ELF-1 (cell line): ENCODE measurements around the gene PAPOLG.
A peak's percentile ranks its signal among the peaks of the same experiment; 100 is the strongest.

Experiments used
- DNase-seq: peaks from one replicate; pipeline ENCODE4 v3.0.0-alpha.2; 2016; ENCODE audit warnings: low read depth, low spot score

The PAPOLG gene

GRCh38 chr2:60756097-60757087 is at the start of gene PAPOLG:
Gene PAPOLG (plus strand): TSS chr2:60756268. CDS start chr2:60756479, 211 bp downstream.
- peak; percentile 95 for DNase-seq

- peak; percentile 58 for DNase-seq
Observed at GRCh38 chr2:60707750-60708371, 48.2 kb upstream of the PAPOLG start.

GRCh38 chr2:60708630-60709320 is 47.3 kb upstream of the PAPOLG start:
- DNase-seq, result no peak

DNA sequence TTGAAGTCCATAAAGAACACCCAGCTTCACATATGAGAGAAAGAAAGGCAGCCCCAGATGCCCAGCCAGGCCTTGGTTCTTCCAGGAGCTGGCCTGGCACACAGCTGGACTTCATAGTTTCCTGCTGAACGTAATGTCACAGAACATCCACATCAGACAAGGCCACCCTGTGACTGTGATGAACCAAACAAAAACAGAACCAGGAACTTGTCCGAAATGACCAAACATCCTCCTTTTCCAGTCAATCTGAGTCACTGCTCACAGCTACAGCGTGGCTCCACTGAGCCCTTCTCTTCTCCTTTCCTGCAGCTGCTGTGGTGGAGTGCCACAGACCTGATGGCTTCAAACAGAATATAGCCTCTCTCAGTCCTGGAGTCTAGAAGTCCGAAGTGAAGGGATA is 45.4 kb upstream of the PAPOLG start:
- no peak for DNase-seq

DNA sequence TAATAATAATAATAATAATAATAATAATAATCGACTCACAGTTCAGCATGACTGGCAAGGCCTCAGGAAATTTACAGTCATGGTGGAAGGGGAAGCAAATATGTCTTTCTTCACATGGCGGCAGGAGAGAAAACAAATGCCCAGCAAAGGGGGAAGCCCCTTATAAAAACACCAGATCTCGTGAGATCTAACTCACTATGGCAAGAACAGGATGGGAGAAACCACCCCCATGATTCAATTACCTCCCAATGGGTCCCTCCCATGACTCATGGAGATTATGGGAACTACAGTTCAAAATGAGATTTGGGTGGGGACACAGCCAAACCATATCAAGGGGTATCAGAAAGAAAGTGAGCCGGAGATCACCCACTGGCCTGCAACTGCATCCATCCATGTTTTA is 40.5 kb upstream of the PAPOLG start:
- DNase-seq, result no peak

- no peak for DNase-seq
Observed at GRCh38 chr2:60717691-60718090, 38.4 kb upstream of the PAPOLG start.

DNA sequence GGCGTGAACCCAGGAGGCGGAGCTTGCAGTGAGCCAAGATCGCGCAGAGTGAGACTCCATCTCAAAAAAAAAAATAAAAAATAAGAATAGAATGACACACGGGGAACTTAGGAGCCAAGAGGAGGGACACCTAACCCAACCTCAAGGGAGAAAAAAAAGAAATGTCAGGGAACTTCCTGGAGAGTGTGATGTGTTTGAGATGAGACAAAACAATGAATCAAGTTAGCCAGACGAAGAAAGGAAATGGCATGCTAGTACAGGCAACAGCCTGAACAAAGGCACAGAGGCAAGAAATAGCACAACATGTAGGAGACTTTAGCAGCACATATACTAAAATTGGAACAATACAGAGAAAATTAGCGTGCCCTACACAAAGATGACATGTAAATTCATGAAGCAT is 36.7 kb upstream of the PAPOLG start:
- no peak for DNase-seq

DNA sequence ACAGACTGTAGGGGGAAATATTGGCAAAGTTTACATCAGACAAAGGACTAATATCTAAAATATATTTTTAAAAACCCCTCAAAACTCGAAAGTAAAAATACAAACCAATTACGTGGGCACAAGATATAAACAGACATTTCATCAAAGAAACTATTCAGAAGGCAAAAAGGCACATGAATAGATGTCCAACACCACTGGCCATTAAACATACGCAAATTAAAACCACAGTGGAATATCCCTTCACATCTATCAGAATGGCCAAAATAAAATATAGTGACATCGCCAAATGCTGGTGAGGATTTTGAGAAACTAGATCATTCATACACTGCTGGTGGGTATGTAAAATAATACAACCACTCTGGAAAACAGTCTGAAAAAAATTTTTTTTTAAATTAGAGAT is 30.6 kb upstream of the PAPOLG start:
- no peak for DNase-seq

GRCh38 chr2:60728855-60729254 is 27.2 kb upstream of the PAPOLG start:
- no peak for DNase-seq

DNA sequence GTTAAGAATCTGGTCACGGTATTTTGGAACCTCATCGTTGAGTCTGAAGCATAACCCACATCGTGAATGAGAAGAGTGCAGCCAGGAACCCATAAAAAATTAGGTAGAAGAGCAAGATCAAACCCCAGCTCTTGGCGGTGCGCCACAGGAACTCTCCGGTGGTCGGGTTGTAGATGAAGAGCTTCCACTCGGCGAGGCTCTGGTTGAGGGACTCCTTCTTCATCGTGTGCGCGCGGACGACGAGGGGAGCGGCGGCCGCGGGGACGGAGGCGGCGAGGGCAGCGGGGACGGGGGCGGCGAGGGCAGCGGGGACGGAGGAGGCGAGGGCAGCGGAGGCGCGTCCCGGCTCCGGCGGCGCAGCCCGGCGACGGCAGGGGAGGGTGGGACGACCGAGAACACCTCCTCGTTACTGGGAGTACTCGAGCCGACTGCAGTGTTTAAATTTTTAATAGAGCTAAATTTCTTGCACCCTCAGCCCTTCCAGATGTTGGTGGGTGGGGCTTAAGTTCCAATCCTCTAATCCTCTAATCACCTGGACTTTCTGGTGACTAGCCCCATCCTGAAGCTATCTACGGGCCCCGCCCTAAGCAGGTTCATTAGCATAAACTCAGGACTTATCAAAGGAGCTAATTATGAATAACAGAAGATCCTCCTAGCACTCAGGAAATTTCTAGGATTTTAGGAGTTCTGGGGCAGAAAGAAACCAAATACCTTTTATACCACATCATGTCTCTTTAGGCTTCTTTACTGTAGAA is 20.4 kb upstream of the PAPOLG start:
- DNase-seq, result peak; percentile 42

DNA sequence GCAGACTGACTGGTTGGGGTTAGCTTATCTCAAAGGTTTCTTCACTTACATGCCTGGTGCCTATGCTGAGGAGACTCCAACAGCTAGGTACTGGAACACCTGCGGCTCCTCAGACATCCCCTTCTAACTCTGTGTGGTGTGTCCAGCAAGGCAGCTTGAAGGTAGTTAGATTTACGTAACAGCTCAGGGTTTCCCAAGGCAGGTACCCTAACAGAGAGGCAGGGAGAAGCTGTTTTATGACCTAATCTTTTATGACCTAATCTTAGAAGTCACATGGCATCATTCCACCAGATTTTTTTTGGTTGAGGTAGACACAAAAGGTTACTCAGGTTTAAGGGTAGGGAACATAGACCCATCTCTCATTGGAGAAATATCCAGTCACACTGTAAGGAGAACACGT is 17.4 kb upstream of the PAPOLG start:
- no peak for DNase-seq

- DNase-seq, result no peak
Observed at GRCh38 chr2:60739156-60739555, 16.9 kb upstream of the PAPOLG start.

GRCh38 chr2:60741576-60741975 is 14.5 kb upstream of the PAPOLG start:
- DNase-seq, result peak; percentile 51

DNA sequence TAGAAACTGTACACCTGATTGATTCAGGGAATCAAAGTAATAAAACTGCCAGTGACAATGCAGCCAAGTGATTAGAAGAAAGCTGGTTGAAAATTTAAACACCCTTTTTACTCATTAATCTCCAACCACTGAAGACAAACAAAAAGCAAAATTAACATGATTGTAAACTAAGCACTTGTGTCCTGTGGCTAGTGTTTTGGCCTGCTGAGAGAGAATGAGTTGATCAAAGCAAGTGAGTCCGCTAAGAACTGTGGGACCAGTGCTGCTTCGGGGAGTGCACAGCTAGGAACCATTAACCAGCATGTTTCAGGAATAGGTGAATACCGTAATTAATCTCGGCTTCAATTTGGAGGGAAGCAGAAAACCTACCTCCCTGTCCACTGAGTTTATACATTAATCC is 13.6 kb upstream of the PAPOLG start:
- DNase-seq, result peak; percentile 52

- DNase-seq, result no peak
Observed at GRCh38 chr2:60745330-60745729, 10.7 kb upstream of the PAPOLG start.

GRCh38 chr2:60745761-60746160 is 10.3 kb upstream of the PAPOLG start:
- DNase-seq, result no peak

DNA sequence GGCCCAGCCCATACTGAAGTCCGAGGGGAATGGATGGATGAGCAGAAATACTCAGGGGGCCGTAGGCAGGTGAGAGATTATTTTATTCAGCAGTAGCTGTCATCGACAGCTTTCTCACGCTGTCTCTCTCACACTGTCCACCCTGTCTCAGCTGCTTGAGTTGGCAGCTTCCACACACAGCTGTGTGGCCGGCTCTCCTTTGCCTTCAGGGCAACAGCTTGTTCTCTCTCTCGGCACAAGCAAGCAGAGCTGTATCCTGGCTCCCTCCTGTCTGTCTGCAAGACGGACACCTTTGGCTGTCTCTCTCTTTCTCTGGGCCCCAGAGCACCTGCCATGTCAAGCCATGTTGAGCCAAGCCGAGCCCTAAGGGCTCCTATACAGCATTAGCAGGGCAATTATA is 9.8 kb upstream of the PAPOLG start:
- peak; percentile 68 for DNase-seq

DNA sequence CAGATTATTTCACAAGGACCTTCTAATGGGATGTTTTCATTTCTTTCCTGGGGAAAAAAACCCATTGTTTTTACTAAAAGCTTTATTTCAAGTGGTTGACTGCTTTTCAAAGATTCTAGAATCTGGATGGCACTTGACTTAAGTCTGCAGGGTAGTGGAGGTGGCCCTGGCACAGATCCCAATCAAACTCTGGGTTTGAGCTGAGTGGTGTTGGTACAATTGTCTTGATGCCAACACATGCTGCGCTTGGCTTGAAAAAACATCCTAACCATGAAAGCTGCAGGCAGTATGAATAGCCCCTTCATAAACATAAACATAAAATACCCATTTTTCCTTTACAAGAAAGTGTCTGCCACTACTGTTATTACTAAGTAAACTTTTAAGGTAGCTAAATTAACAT is 3.6 kb downstream of the PAPOLG start:
- no peak for DNase-seq

- no peak for DNase-seq
Observed at GRCh38 chr2:60764736-60765534, 8.9 kb downstream of the PAPOLG start.

DNA sequence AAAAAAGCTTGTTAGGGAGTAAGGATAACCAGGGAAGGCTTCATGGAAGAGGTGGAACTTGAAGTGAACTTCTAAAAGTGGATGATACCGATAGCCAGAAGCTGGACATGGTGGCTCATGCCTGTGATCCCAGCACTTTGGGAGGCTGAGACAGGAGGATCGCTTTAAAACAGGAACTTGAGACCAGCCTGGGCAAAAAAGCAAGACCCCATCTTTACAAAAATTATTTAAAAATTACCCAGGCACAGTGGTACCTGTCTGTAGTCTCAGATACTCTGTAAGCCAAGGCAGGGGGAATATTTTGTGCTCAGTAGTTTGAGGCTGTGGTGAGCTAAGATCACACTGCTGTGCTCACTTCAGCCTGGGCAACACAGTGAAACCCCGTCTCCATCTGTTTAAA is 10.2 kb downstream of the PAPOLG start:
- DNase-seq, result no peak

DNA sequence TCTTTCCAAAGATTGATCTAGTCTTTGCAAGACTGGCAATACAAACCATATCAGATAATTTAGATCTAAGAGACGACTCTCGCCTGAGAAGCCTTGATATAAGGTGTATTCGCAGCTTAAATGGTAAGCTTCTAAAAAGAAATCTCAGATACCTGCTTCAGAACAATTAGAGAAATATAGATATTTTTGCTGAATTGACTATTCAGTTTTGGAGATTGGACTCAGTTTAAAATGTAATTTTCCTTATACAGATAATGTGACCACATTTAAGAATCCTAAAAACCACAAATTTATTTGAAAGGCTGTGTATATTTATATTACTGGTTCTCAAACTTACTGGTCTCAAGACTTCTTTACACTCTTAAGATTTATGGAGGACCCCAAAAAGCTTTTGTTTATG is 15.4 kb downstream of the PAPOLG start:
- no peak for DNase-seq
